Panc1 (cell line): ENCODE results near the gene MORN4.

Source experiments
- CTCF ChIP-seq: fragments of 450-650 bp; IDR thresholded peaks from 2 replicates; pipeline ENCODE4 v1.5.1; 2017; ENCODE audit warnings: mild to moderate bottlenecking
- POLR2AphosphoS5 ChIP-seq: IDR thresholded peaks from 2 replicates; pipeline ENCODE4 v1.6.1; 2012; ENCODE audit warnings: mild to moderate bottlenecking, low read depth, low read length, moderate library complexity
- REST ChIP-seq, 2 experiments: IDR thresholded peaks; 2 replicates each; pipeline ENCODE4 v1.6.1; 2011 to 2012; ENCODE audit warnings: low read depth in 2 of 2, control low read depth in 1 of 2, low read length in 1 of 2, mild to moderate bottlenecking in 1 of 2, moderate library complexity in 1 of 2; ENCODE audit not compliant: insufficient read depth in 1 of 2
- SIN3A ChIP-seq: IDR thresholded peaks from 2 replicates; pipeline ENCODE4 v1.6.1; 2012; ENCODE audit warnings: low read depth, mild to moderate bottlenecking, low read length, moderate library complexity, borderline replicate concordance; ENCODE audit not compliant: insufficient read depth
- TCF7L2 ChIP-seq: IDR thresholded peaks from 2 replicates; pipeline ENCODE4 v1.6.1; 2011; ENCODE audit warnings: mild to moderate bottlenecking, low read depth, low read length, inconsistent platforms

- no peak for TF ChIP-seq CTCF
- TF ChIP-seq SIN3A = no peak
- TF ChIP-seq REST (IDR thresholded peaks at IDR 0.05; ENCODE audit: insufficient read depth in 1 of 2, low read depth in 2 of 2, low read length in 1 of 2) = no peak
- no peak for TF ChIP-seq POLR2AphosphoS5
- TF ChIP-seq TCF7L2 = no peak
These were observed 61.7 kb downstream of the MORN4 start for GRCh38 chr10:97571622-97572021.
